WTC11 (cell line): Measurements from ENCODE around the gene SERPINA4. TPM values are rescaled to one million over a fixed set of nuclear protein-coding genes. Genes with fewer than 3 reads are reported as not detected.

Source experiments
- ATAC-seq: fragments of 200-7000 bp; cut with Tn5 transposase; 2 replicates; pipeline ENCODE4 v1.10.0; 2021; ENCODE audit warnings: mild to moderate bottlenecking, moderate library complexity
- CTCF ChIA-PET: fragments of 300-600 bp; sonication (Branson Sonifier 250); formaldehyde crosslinking; loops from one replicate; lab custom pipeline; 2021; ENCODE audit warnings: antibody characterized with exemption; lab: Charles Lee
- POLR2A ChIA-PET: fragments of 350-600 bp; sonication (Branson Sonifier 250); formaldehyde crosslinking; loops from one replicate; lab custom pipeline; 2021; ENCODE audit warnings: antibody characterized with exemption; lab: Charles Lee
- DNase-seq: peaks from one replicate; pipeline ENCODE4 v3.0.0; 2021; ENCODE audit warnings: low spot score
- H3K27ac Mint-ChIP-seq: 2 replicates; pipeline ENCODE4 v1.8.0; 2021; ENCODE audit warnings: mixed read lengths
- H3K27me3 Mint-ChIP-seq: 2 replicates; pipeline ENCODE4 v1.8.0; 2021; ENCODE audit warnings: low read depth, mild to moderate bottlenecking, moderate library complexity, mixed read lengths
- H3K36me3 Mint-ChIP-seq: 2 replicates; pipeline ENCODE4 v1.8.0; 2021; ENCODE audit warnings: mixed read lengths
- H3K4me1 Mint-ChIP-seq: 2 replicates; pipeline ENCODE4 v1.8.0; 2022; ENCODE audit warnings: mixed read lengths
- H3K4me3 Mint-ChIP-seq: 2 replicates; pipeline ENCODE4 v1.8.0; 2021; ENCODE audit warnings: mild to moderate bottlenecking, moderate library complexity, mixed read lengths
- H3K9me3 Mint-ChIP-seq: 2 replicates; pipeline ENCODE4 v1.8.0; 2021; ENCODE audit warnings: mixed read lengths
- AFF4 ChIP-seq: sonication (generic); formaldehyde crosslinking; IDR thresholded peaks from 2 replicates; pipeline ENCODE4 v1.8.1; 2023; ENCODE audit warnings: mild to moderate bottlenecking, missing genetic modification reagents, borderline replicate concordance
- ATF2 ChIP-seq: sonication (generic); formaldehyde crosslinking; IDR thresholded peaks from 2 replicates; pipeline ENCODE4 v1.8.1; 2022; ENCODE audit warnings: low read depth, missing genetic modification reagents, borderline replicate concordance
- CBFB ChIP-seq: sonication (generic); formaldehyde crosslinking; IDR thresholded peaks from 2 replicates; pipeline ENCODE4 v1.8.1; 2022; ENCODE audit warnings: mild to moderate bottlenecking, low read depth, missing genetic modification reagents
- CREM ChIP-seq: sonication (generic); formaldehyde crosslinking; IDR thresholded peaks from 2 replicates; pipeline ENCODE4 v1.8.1; 2022; ENCODE audit warnings: mild to moderate bottlenecking, missing genetic modification reagents, moderate library complexity
- ELF4 ChIP-seq: sonication (generic); formaldehyde crosslinking; IDR thresholded peaks from 2 replicates; pipeline ENCODE4 v1.8.1; 2022; ENCODE audit warnings: low read depth, mild to moderate bottlenecking, moderate library complexity, missing genetic modification reagents
- HMGA2 ChIP-seq: fragments of 250-450 bp; sonication (Bioruptor Pico); IDR thresholded peaks from 2 replicates; pipeline ENCODE4 v1.4.0; 2021; ENCODE audit warnings: mild to moderate bottlenecking, moderate library complexity
- JAZF1 ChIP-seq: fragments of 250-450 bp; sonication (Bioruptor Pico); IDR thresholded peaks from 2 replicates; pipeline ENCODE4 v1.9.0; 2021; ENCODE audit warnings: moderate library complexity, mild to moderate bottlenecking, inconsistent platforms
- NR2C2 ChIP-seq: sonication (generic); formaldehyde crosslinking; IDR thresholded peaks from 2 replicates; pipeline ENCODE4 v1.8.0; 2022; ENCODE audit warnings: mild to moderate bottlenecking, missing genetic modification reagents
- STAT6 ChIP-seq: sonication (generic); formaldehyde crosslinking; conservative IDR thresholded peaks from 2 replicates; pipeline ENCODE4 v1.8.1; 2023; ENCODE audit warnings: mild to moderate bottlenecking, low read depth, missing genetic modification reagents, moderate library complexity
- USF2 ChIP-seq: sonication (generic); formaldehyde crosslinking; IDR thresholded peaks from 2 replicates; pipeline ENCODE4 v1.8.1; 2023; ENCODE audit warnings: mild to moderate bottlenecking, missing genetic modification reagents, moderate library complexity
- ZBTB21 ChIP-seq: sonication (generic); formaldehyde crosslinking; IDR thresholded peaks from 2 replicates; pipeline ENCODE4 v1.8.1; 2023; ENCODE audit warnings: mild to moderate bottlenecking, missing genetic modification reagents, borderline replicate concordance
- ZBTB43 ChIP-seq: sonication (generic); formaldehyde crosslinking; IDR thresholded peaks from 2 replicates; pipeline ENCODE4 v1.8.1; 2023; ENCODE audit warnings: mild to moderate bottlenecking, missing genetic modification reagents
- ZMAT4 ChIP-seq: fragments of 250-450 bp; sonication (Bioruptor Pico); IDR thresholded peaks from 2 replicates; pipeline ENCODE4 v1.9.0; 2021; ENCODE audit warnings: mild to moderate bottlenecking
- ZNF121 ChIP-seq: sonication (generic); formaldehyde crosslinking; IDR thresholded peaks from 2 replicates; pipeline ENCODE4 v1.8.0; 2023; ENCODE audit warnings: missing genetic modification reagents
- ZNF317 ChIP-seq: sonication (generic); formaldehyde crosslinking; IDR thresholded peaks from 2 replicates; pipeline ENCODE4 v1.8.1; 2023; ENCODE audit warnings: low read depth, mild to moderate bottlenecking, moderate library complexity, missing genetic modification reagents, borderline replicate concordance
- ZNF425 ChIP-seq: fragments of 250-450 bp; sonication (Bioruptor Pico); conservative IDR thresholded peaks from 2 replicates; pipeline ENCODE4 v1.9.0; 2021; ENCODE audit warnings: mild to moderate bottlenecking
- ZNF532 ChIP-seq: fragments of 250-450 bp; sonication (Bioruptor Pico); IDR thresholded peaks from 2 replicates; pipeline ENCODE4 v1.9.0; 2021; ENCODE audit warnings: mild to moderate bottlenecking, borderline replicate concordance
- total RNA-seq: library from RNA; stranded (reverse); gene quantifications from 3 replicates; pipeline ENCODE4 v1.2.3, GENCODE V29; 2021

SERPINA4 gene
- total RNA-seq, 1 experiment from 2014 or later, result not detected

GRCh38 chr14:94569381-94570001 lies 8.2 kb downstream of the SERPINA4 start:
- DNase-seq (no peak), ATAC-seq (no peak)
- Mint-ChIP-seq H3K4me3 (no peak overlapping the region), H3K9me3 (no peaks in the 10 kb centered on the region), H3K4me1 (no peaks in the 10 kb centered on the region), H3K27me3 (no peaks in the 10 kb centered on the region; the same call in 1 of the 2 replicates), H3K36me3 (no peaks in the 10 kb centered on the region), H3K27ac (no peak overlapping the region)
- ChIA-PET CTCF (no interaction called here), POLR2A (no interaction called here)
- TF ChIP-seq ZNF121 (CRISPR knock-in tag) (no peak), JAZF1 (CRISPR knock-in tag) (no peak), HMGA2 (CRISPR knock-in tag) (no peak), ATF2 (no peak), ELF4 (CRISPR knock-in tag) (no peak), CREM (CRISPR knock-in tag) (no peak), ZBTB21 (CRISPR knock-in tag) (no peak), AFF4 (CRISPR knock-in tag) (no peak), ZBTB43 (CRISPR knock-in tag) (no peak), USF2 (CRISPR knock-in tag) (no peak), ZNF532 (CRISPR knock-in tag) (no peak), ZMAT4 (CRISPR knock-in tag) (no peak), NR2C2 (CRISPR knock-in tag) (no peak), ZNF425 (CRISPR knock-in tag) (no peak), ZNF317 (CRISPR knock-in tag) (no peak), STAT6 (CRISPR knock-in tag) (no peak), CBFB (no peak)
